NCI-H1694 (cell line): ENCODE measurements around the gene KCNA2.

Experiments used
- DNase-seq: peaks from one replicate; lab custom pipeline; 2025; lab: John Stamatoyannopoulos, UW

KCNA2 gene

GRCh38 chr1:110602466-110602865, 3.7 kb downstream of the KCNA2 start:
- no peak for DNase-seq

- DNase-seq, result no peak
These were observed 4.8 kb downstream of the KCNA2 start for GRCh38 chr1:110601332-110601731.

GRCh38 chr1:110600716-110601115, 5.4 kb downstream of the KCNA2 start:
- DNase-seq, result no peak

- DNase-seq, result no peak
These were observed 8.2 kb downstream of the KCNA2 start for GRCh38 chr1:110597966-110598365.

- DNase-seq, result no peak
These were observed 9.8 kb downstream of the KCNA2 start for GRCh38 chr1:110596312-110596711.

- DNase-seq, result no peak
These were observed 10.8 kb downstream of the KCNA2 start for GRCh38 chr1:110595353-110595710.

GRCh38 chr1:110594456-110595352, 11.5 kb downstream of the KCNA2 start:
- DNase-seq, result no peak

GRCh38 chr1:110593902-110594301, 12.3 kb downstream of the KCNA2 start:
- DNase-seq, result no peak

- no peak for DNase-seq
These were observed 14.2 kb downstream of the KCNA2 start for GRCh38 chr1:110591956-110592355.

GRCh38 chr1:110588991-110589390, 17.2 kb downstream of the KCNA2 start:
- DNase-seq, result no peak

- no peak for DNase-seq
These were observed 17.7 kb downstream of the KCNA2 start for GRCh38 chr1:110588486-110588885.

- no peak for DNase-seq
These were observed 18.3 kb downstream of the KCNA2 start for GRCh38 chr1:110587906-110588305.

- DNase-seq, result no peak
These were observed 20.7 kb downstream of the KCNA2 start for GRCh38 chr1:110585481-110585880.

- DNase-seq, result no peak
These were observed 22.1 kb downstream of the KCNA2 start for GRCh38 chr1:110584045-110584444.

GRCh38 chr1:110583505-110583904, 22.7 kb downstream of the KCNA2 start:
- DNase-seq, result no peak

- DNase-seq, result no peak
These were observed 23.8 kb downstream of the KCNA2 start for GRCh38 chr1:110582378-110582777.

- no peak for DNase-seq
These were observed 24.4 kb downstream of the KCNA2 start for GRCh38 chr1:110581682-110582145.

GRCh38 chr1:110580244-110580643, 25.9 kb downstream of the KCNA2 start:
- DNase-seq, result no peak

GRCh38 chr1:110579460-110579859, 26.7 kb downstream of the KCNA2 start:
- DNase-seq, result no peak

GRCh38 chr1:110576441-110576840, 29.7 kb downstream of the KCNA2 start:
- no peak for DNase-seq

- DNase-seq, result no peak
These were observed 32.8 kb downstream of the KCNA2 start for GRCh38 chr1:110573314-110573713.

GRCh38 chr1:110572751-110573150, 33.4 kb downstream of the KCNA2 start:
- no peak for DNase-seq

GRCh38 chr1:110570901-110571300, 35.3 kb downstream of the KCNA2 start:
- no peak for DNase-seq

- no peak for DNase-seq
These were observed 35.9 kb downstream of the KCNA2 start for GRCh38 chr1:110570307-110570706.
